Esophagus squamous epithelium (tissue), 5 donors: ENCODE measurements around the gene SOX10. TPM values are rescaled to one million over a fixed set of nuclear protein-coding genes. Genes with fewer than 3 reads are reported as not detected.

ENCODE experiments used
- DNase-seq: peaks from one replicate; lab custom pipeline; 2025; lab: John Stamatoyannopoulos, UW
- H3K27ac ChIP-seq, 4 donors: fragments of 200-600 bp; sonication (generic); one replicate each; pipeline ENCODE4 v1.5.1; 2016 to 2019; ENCODE audit warnings: mild to moderate bottlenecking in 1 of 4
- H3K27me3 ChIP-seq, 4 donors: fragments of 200-600 bp; sonication (generic); 1 replicate in 3 of 4; 2 replicates in 1 of 4; pipeline versions ENCODE4 v1.5.1 to v1.6.0; 2017 to 2021; ENCODE audit warnings: antibody characterized with exemption in 1 of 4
- H3K36me3 ChIP-seq, 3 donors: fragments of 200-600 bp; sonication (generic); one replicate each; pipeline ENCODE4 v1.5.1; 2016 to 2019
- H3K4me1 ChIP-seq, 3 donors: fragments of 200-600 bp; sonication (generic); one replicate each; pipeline ENCODE4 v1.5.1; 2017 to 2019
- H3K4me3 ChIP-seq, 4 donors: fragments of 200-600 bp; sonication (generic); 1 replicate in 3 of 4; 2 replicates in 1 of 4; pipeline ENCODE4 v1.5.1; 2016 to 2019; ENCODE audit warnings: mild to moderate bottlenecking in 2 of 4, moderate library complexity in 1 of 4
- H3K9me3 ChIP-seq, 3 donors: fragments of 200-600 bp; sonication (generic); one replicate each; pipeline ENCODE4 v1.5.1; 2016 to 2019
- POLR2A ChIP-seq, 4 donors: fragments of 450-650 bp; IDR thresholded peaks; one replicate each; pipeline ENCODE4 v1.6.1; 2017; ENCODE audit warnings: antibody characterized with exemption in 4 of 4, mild to moderate bottlenecking in 4 of 4, moderate library complexity in 3 of 4
- WGBS, 2 donors: methylation state at CpG; one replicate each; pipeline ENCODE4 v1.1.5; 2018; 5-methylcytosine and 5-hydroxymethylcytosine counted together
- intact Hi-C: fragments of 100-400 bp; cut with DNase I; formaldehyde crosslinking; loops from one replicate; pipeline ENCODE4 v1.15.0; 2022
- total RNA-seq, 4 donors: library from RNA; depleted of rRNA; stranded (reverse); fragments of >200 nt; gene quantifications; one replicate each; pipeline ENCODE4 v1.1.0, GENCODE V29; 2016
- TF ChIP-seq, protein P1 (sequence below), 6 experiments: fragments of 450-650 bp in 4 of 6; fragments of 200-600 bp in 2 of 6; sonication (generic) in 2 of 6; IDR thresholded peaks; one replicate each; pipeline ENCODE4 v1.5.1; 2016 to 2019; ENCODE audit warnings: antibody characterized with exemption in 6 of 6, mild to moderate bottlenecking in 4 of 6, moderate library complexity in 4 of 6
- donor health status: DM: yes; HTN: yes; CAD: no.

The SOX10 gene
- total RNA-seq, 4 donors from 2014 or later, result 0.44 to 1.7 (median 1.5) TPM; not detected in 1

DNA sequence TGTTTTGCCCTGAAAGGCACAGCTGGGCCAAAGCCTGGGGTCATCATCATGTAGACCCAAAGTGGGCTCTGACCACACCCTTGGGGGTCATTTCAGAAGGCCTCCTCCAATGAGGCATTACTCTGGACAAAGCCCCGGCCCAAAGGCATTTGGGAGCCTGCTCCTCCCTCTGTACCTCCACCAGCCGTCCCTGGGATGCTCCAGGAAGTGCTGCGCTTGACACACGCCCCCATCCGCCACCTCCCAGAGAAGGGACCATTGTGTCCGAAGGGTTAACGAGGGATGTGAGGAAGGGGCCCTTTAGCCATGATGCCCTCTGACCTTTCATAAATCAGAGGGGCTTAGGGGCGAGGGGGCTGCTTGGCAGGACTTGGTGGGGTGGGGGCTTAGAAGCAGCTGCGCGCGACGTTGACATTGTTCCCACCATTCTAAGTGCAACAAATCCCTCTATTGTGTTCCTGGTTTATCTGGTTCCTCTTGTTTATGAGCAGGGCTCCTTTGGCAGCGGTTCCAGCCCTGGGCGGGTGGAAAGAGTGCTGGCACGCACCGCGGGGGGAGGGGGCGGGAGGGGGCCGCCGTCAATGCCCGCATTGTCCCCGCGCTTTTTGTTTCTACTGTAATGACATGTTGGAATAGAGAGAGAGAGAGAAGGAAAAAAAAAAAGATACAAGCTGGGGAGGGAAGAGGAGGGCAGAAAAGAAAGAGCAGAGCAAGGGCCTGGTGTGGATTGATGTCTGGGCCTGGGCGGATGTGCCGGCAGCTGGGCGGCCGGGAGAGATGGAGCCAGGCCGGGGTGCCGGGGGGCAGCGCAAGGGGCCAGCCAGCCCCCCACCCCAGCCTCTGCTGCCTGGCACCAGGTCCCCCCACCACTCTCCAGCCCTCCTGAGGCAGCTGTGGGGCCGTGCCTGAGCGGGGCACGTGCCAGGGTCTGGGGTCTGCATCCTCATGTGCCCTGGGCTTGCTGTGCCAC, 32.1 kb upstream of the SOX10 start:
- H3K4me3 ChIP-seq, result peak overlapping the region in 3 of 4 donors; percentile 20 to 42 (median 29)
- H3K27me3 ChIP-seq, result no peaks in the 10 kb centered on the region
- H3K36me3 ChIP-seq, result no peaks in the 10 kb centered on the region
- WGBS, 2 donors, result 32 to 40% methylated on average over 17 to 22 of the region's 33 CpGs
- peaks cover 22 to 34% (median 29%) of the 10 kb centered on the region in 3 donors for H3K4me1 ChIP-seq
- TF ChIP-seq POLR2A (IDR thresholded peaks at IDR 0.05), result no peak
- TF ChIP-seq, protein P1, sequence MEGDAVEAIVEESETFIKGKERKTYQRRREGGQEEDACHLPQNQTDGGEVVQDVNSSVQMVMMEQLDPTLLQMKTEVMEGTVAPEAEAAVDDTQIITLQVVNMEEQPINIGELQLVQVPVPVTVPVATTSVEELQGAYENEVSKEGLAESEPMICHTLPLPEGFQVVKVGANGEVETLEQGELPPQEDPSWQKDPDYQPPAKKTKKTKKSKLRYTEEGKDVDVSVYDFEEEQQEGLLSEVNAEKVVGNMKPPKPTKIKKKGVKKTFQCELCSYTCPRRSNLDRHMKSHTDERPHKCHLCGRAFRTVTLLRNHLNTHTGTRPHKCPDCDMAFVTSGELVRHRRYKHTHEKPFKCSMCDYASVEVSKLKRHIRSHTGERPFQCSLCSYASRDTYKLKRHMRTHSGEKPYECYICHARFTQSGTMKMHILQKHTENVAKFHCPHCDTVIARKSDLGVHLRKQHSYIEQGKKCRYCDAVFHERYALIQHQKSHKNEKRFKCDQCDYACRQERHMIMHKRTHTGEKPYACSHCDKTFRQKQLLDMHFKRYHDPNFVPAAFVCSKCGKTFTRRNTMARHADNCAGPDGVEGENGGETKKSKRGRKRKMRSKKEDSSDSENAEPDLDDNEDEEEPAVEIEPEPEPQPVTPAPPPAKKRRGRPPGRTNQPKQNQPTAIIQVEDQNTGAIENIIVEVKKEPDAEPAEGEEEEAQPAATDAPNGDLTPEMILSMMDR (IDR thresholded peaks at IDR 0.05), result no peak
- DNase-seq, result no peak
- peak overlapping the region; percentile 61 to 83 (median 76) for H3K27ac ChIP-seq
- no peaks in the 10 kb centered on the region for H3K9me3 ChIP-seq
- intact Hi-C loops, result no loop called here

DNA sequence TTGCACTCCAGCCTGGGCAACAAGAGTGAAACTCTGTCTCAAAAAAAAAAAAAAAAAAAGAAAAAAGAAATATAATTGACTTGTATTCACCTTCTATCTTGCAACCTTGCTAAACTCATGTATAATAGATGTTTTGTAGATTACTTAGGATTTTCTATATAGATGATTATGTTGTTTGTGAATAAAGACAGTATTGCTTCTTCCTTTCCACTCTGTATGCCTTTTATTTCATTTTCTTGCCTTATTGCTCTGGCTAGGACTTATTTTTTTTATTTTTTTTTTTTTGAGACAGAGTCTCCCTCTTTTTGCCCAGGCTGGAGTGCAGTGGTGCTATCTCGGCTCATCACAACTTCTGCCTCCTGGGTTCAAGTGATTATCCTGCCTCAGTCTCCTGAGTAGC, 29.7 kb upstream of the SOX10 start:
- H3K27ac ChIP-seq, result no peak overlapping the region
- TF ChIP-seq, protein P1 (IDR thresholded peaks at IDR 0.05), result no peak
- TF ChIP-seq POLR2A (IDR thresholded peaks at IDR 0.05), result no peak
- H3K36me3 ChIP-seq, result no peaks in the 10 kb centered on the region
- no peaks in the 10 kb centered on the region for H3K27me3 ChIP-seq
- H3K4me3 ChIP-seq, result no peak overlapping the region
- intact Hi-C loops, result no loop called here
- peaks cover 22 to 34% (median 29%) of the 10 kb centered on the region in 3 donors for H3K4me1 ChIP-seq
- no peaks in the 10 kb centered on the region for H3K9me3 ChIP-seq
- WGBS, 2 donors, result 100% methylated on average over 1 of the region's 1 CpG
- DNase-seq, result no peak

DNA sequence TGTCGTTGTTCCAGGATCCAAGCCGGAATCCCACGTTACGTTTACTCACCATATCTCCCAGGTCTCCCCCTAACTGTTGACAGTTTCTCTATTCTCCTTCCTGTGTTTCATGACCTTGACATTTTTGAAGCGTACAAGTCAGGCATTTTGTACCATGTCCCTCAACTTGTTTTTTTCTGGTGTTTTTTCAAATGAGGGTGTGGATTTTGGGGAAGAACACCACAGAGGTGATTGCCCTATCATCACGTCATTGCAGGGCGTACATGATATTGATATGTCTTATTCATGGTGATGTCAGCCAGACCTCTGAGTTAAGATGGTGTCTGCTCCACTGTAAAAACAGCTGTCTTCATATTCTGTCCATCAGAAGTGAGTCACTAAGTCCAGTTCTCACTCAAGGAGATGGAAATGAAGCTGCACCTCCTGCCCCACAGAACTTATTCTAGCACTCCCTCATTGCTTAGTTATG, 28.3 kb upstream of the SOX10 start:
- Histone ChIP-seq H3K36me3 (no peaks in the 10 kb centered on the region), H3K4me1 (peaks cover 20 to 29% (median 25%) of the 10 kb centered on the region in 3 donors), H3K27ac (no peak overlapping the region), H3K4me3 (no peak overlapping the region), H3K27me3 (no peaks in the 10 kb centered on the region), H3K9me3 (no peaks in the 10 kb centered on the region)
- TF ChIP-seq POLR2A (IDR thresholded peaks at IDR 0.05), result no peak
- TF ChIP-seq, protein P1 (IDR thresholded peaks at IDR 0.05), result no peak
- WGBS, 2 donors, result 81% methylated on average over 7 of the region's 7 CpGs
- intact Hi-C loops, result no loop called here
- DNase-seq, result no peak

DNA sequence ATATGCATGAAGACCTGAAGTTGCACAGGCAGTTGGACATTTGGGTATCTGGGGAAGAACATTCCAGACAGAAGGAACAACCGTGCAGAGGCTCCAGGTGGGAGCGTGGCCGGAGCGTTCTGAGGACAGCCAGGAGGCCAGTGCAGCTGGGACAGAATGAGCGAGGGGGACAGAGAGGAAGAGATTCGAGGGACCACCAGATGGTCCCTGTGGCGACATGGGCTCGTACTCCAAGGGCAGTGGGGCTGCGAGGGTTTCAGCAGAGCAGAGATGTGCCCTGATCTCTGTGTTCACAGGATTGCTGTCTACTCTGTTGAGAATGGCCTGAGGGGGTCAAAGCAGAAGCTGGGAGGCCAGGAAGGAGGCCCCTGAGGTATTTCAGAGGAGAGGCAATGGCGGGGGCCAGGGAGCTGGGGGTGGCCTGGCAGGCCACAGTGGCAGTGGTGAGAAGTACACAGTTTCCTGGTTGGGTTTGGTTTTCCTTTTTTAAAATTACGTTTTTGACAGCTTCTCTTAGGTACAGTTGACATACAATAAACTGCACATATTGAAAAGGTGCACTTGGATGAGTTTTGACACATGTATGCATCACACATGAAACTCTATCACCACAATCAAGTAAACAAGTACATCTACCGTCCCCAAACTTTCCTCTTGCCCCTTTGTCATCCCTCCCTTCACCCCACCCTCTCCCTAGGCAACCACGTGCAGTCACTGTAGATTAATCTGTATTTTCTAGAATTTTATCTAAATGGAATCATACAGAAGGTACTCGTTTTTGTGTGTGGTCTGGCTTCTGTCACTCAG, 24.8 kb upstream of the SOX10 start:
- H3K27ac ChIP-seq, result no peak overlapping the region
- no peaks in the 10 kb centered on the region for H3K27me3 ChIP-seq
- H3K36me3 ChIP-seq, result no peaks in the 10 kb centered on the region
- H3K9me3 ChIP-seq, result no peaks in the 10 kb centered on the region
- intact Hi-C loops, result no loop called here
- 70 to 74% methylated on average over 14 of the region's 14 CpGs for WGBS, 2 donors
- no peak for DNase-seq
- no peak overlapping the region for H3K4me3 ChIP-seq
- no peaks in the 10 kb centered on the region for H3K4me1 ChIP-seq
- TF ChIP-seq, protein P1 (IDR thresholded peaks at IDR 0.05), result no peak
- TF ChIP-seq POLR2A (IDR thresholded peaks at IDR 0.05), result no peak
